Measurements from ENCODE around the gene MED25. TPM values are rescaled to one million over a fixed set of nuclear protein-coding genes. Genes with fewer than 3 reads are reported as not detected.

The MED25 gene
- total RNA-seq, 4 donors from 2014 or later: 16.9 to 27.7 (median 23.9) TPM

DNA sequence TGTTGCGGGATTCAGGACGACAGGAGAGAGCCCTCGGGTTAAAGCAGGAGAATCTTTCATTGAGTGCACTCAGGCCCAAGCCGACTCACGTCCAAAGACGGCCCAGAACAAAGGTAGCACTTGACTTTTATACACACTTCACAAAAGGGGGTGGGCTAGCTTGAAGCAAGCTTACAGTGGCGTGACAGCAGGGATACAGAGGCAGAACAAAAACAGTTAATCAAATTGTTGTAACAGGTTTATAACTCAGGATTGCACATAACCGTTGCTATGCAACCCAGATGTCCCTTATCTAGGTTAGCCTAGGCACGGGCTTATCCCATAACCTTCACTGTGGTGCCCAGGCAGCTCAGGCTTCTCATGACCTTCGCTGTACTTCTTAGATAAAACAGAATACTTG is 2.0 kb downstream of the MED25 start:
- no peak for DNase-seq
- WGBS, 2 donors: 78 to 86% methylated on average over 5 to 10 of the region's 10 CpGs
- H3K27ac ChIP-seq: no peak overlapping the region

DNA sequence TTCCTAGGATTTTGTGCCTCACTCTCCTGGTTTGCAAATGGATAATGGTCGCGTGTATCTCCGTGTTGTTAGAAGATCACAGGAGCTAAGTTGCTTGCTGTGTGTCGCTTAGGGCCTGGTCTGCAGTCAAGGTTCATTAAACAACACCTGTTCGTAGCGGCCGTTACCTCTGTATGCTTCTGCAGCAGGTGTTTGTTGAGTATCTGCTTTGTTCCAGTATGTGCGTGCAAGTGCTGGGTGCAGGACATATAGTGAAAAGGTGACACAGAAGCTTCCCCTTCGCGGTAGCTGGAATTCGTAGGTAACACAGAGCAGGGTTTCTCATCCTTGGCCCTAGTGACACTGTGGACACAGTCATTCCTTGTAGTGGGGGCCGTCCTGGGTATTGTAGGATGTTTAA is 5.4 kb downstream of the MED25 start:
- H3K4me3 ChIP-seq: no peak overlapping the region
- no peak for TF ChIP-seq POLR2A (IDR thresholded peaks at IDR 0.05)
- no peak overlapping the region for H3K27ac ChIP-seq
- no peaks in the 10 kb centered on the region for H3K9me3 ChIP-seq
- peaks cover 0 to 78% (median 8%) of the 10 kb centered on the region in 3 donors for H3K36me3 ChIP-seq
- intact Hi-C loops (cut with DNase I): no loop called here
- H3K4me1 ChIP-seq: peaks cover 7 to 21% (median 11%) of the 10 kb centered on the region in 3 donors
- H3K27me3 ChIP-seq: no peaks in the 10 kb centered on the region
- 78 to 99% methylated on average over 12 of the region's 12 CpGs for WGBS, 2 donors
- DNase-seq: no peak

More for the DNA sequence above, 2.0 kb downstream of the MED25 start:
- Histone ChIP-seq H3K4me3 (no peak overlapping the region), H3K36me3 (peaks cover 0 to 49% (median 4%) of the 10 kb centered on the region in 3 donors), H3K27me3 (no peaks in the 10 kb centered on the region), H3K4me1 (peaks cover 7 to 37% (median 16%) of the 10 kb centered on the region in 3 donors), H3K9me3 (no peaks in the 10 kb centered on the region)
- no peak for TF ChIP-seq POLR2A (IDR thresholded peaks at IDR 0.05)
- TF ChIP-seq, protein P1, sequence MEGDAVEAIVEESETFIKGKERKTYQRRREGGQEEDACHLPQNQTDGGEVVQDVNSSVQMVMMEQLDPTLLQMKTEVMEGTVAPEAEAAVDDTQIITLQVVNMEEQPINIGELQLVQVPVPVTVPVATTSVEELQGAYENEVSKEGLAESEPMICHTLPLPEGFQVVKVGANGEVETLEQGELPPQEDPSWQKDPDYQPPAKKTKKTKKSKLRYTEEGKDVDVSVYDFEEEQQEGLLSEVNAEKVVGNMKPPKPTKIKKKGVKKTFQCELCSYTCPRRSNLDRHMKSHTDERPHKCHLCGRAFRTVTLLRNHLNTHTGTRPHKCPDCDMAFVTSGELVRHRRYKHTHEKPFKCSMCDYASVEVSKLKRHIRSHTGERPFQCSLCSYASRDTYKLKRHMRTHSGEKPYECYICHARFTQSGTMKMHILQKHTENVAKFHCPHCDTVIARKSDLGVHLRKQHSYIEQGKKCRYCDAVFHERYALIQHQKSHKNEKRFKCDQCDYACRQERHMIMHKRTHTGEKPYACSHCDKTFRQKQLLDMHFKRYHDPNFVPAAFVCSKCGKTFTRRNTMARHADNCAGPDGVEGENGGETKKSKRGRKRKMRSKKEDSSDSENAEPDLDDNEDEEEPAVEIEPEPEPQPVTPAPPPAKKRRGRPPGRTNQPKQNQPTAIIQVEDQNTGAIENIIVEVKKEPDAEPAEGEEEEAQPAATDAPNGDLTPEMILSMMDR (IDR thresholded peaks at IDR 0.05): no peak
- intact Hi-C loops (cut with DNase I): no loop called here

DNA sequence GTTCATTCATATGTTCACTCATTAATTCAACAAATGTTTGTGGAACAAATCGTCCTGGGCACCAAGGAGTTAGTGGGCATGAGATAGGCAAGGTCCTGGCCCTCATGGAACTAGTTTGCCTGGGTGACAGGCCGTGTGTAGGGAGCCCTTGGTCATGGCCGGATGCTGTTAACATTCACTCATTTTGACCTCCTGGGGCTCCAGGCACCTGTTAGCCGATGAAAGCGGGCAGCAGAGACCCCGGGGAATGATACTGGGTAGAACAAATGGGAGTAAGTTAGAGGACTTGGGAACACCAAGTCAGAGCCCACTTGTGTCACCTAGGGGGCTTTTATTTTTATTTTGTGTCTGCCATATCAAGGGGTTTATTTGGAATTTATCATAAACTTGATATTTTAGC is 6.6 kb downstream of the MED25 start:
- intact Hi-C loops (cut with DNase I): no loop called here
- H3K4me3 ChIP-seq: no peak overlapping the region
- H3K4me1 ChIP-seq: peaks cover 0 to 10% (median under 1%) of the 10 kb centered on the region in 3 donors
- H3K9me3 ChIP-seq: no peaks in the 10 kb centered on the region
- no peak overlapping the region for H3K27ac ChIP-seq
- no peaks in the 10 kb centered on the region for H3K27me3 ChIP-seq
- no peak for DNase-seq
- WGBS, 2 donors: 86 to 87% methylated on average over 6 of the region's 6 CpGs
- no peak for TF ChIP-seq POLR2A (IDR thresholded peaks at IDR 0.05)
- TF ChIP-seq, protein P1 (IDR thresholded peaks at IDR 0.05): no peak
- H3K36me3 ChIP-seq: peaks cover 0 to 89% (median 12%) of the 10 kb centered on the region in 3 donors

DNA sequence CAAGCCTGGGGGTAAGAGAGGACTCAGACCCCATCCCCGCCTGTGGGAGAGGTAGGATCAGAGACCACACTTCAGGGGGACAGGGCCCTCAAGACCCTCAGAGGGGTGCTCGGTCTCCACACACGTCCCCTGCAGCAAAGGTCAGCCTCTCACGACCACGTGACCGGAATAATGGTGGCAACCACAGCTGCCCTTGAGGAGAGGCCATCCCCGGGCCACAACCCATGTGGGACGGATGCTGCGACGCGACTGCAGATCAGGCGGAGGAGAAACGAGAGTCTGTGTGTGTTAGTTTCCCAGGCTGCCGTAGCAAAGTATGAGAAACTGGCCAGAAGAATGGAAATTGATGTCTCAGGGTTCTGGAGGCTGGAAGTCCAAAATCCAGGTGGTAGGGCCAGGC is 8.9 kb downstream of the MED25 start:
- Histone ChIP-seq H3K4me3 (no peak overlapping the region), H3K27me3 (no peaks in the 10 kb centered on the region), H3K4me1 (no peaks in the 10 kb centered on the region), H3K9me3 (no peaks in the 10 kb centered on the region), H3K36me3 (peaks cover 20 to 91% (median 32%) of the 10 kb centered on the region in 3 donors), H3K27ac (no peak overlapping the region)
- DNase-seq: no peak
- WGBS, 2 donors: 93 to 94% methylated on average over 8 of the region's 14 CpGs
- intact Hi-C loops (cut with DNase I): no loop called here
- no peak for TF ChIP-seq POLR2A (IDR thresholded peaks at IDR 0.05)
- TF ChIP-seq, protein P1 (IDR thresholded peaks at IDR 0.05): no peak

DNA sequence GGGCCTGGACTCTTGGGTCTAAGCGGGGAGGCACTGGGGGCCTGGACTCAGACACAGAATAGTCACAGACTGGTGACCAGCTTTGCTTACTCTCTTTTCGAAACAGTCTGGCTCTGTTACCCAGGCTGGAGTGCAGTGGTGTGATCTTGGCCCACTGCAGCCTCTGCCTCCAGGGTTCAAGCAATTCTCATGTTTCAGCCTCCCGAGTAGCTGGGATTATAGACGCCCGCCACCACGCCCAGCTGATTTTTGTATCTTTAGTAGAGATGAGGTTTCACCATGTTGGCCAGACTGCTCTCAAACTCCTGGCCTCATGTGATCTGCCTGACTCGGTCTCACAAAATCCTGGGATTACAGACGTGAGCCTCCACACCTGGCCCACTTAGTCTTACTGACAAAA is 11.1 kb downstream of the MED25 start:
- no peaks in the 10 kb centered on the region for H3K9me3 ChIP-seq
- no peaks in the 10 kb centered on the region for H3K4me1 ChIP-seq
- 84 to 100% methylated on average over 1 to 5 of the region's 8 CpGs for WGBS, 2 donors
- H3K4me3 ChIP-seq: no peak overlapping the region
- intact Hi-C loops (cut with DNase I): no loop called here
- H3K36me3 ChIP-seq: peaks cover 24 to 93% (median 43%) of the 10 kb centered on the region in 3 donors
- no peak for DNase-seq
- H3K27ac ChIP-seq: no peak overlapping the region
- TF ChIP-seq POLR2A (IDR thresholded peaks at IDR 0.05): no peak
- TF ChIP-seq, protein P1 (IDR thresholded peaks at IDR 0.05): no peak
- no peaks in the 10 kb centered on the region for H3K27me3 ChIP-seq

DNA sequence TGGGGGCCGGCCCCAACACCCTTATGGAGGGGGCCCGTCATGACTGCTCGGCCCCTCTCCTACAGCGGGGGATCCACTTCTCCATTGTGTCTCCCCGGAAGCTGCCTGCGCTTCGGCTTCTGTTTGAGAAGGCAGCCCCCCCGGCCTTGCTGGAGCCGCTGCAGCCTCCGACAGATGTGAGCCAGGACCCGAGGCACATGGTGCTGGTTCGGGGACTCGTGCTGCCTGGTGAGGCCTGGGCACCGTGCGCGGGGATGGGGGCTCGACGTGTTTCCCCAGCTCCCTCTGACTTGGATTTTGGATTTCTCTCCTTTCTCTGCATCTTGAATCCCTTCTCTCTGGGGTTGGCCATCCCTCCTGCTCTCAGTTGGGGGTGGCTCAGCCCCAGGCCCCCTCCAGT is 11.6 kb downstream of the MED25 start:
- DNase-seq: no peak
- Histone ChIP-seq H3K36me3 (peaks cover 24 to 93% (median 48%) of the 10 kb centered on the region in 3 donors), H3K4me3 (no peak overlapping the region), H3K27me3 (no peaks in the 10 kb centered on the region), H3K9me3 (no peaks in the 10 kb centered on the region), H3K27ac (no peak overlapping the region), H3K4me1 (no peaks in the 10 kb centered on the region)
- WGBS, 2 donors: 90 to 96% methylated on average over 5 to 8 of the region's 18 CpGs
- no peak for TF ChIP-seq POLR2A (IDR thresholded peaks at IDR 0.05)
- intact Hi-C loops (cut with DNase I): no loop called here
